Forelimb muscle (tissue), 1 donor: ENCODE data around the gene FKBP1C. TPM values are rescaled to one million over a fixed set of nuclear protein-coding genes. Genes with fewer than 3 reads are reported as not detected.

Source experiments
- DNase-seq: peaks from one replicate; pipeline ENCODE4 v3.0.0-alpha.2; 2013; ENCODE audit warnings: low read depth
- polyA plus RNA-seq: library from polyadenylated mRNA; unstranded; fragments of 120-200 nt; gene quantifications from one replicate; pipeline ENCODE4 v1.2.1, GENCODE V29; 2013; ENCODE audit not compliant: insufficient read length

Gene FKBP1C
- polyA plus RNA-seq, 1 donor = 0.25 TPM

DNA sequence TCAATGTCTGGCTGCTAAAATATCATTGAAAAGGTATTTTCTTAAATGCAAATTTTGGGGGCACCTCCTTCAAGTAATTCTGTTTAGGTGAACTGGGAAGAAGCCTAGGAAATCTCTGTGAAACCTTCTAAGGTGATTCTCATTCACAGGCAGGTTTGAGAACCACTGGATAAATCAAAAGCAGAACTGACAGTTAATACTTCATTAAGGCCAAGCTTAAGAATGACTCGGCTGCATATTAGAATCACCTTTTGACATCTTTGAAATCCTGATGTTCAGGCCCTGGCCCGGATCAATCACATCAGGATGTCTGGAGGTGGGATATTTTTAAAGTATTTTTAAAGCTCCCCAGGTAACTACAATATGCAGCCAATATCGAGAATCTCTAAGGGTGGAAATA lies 50.6 kb downstream of the FKBP1C start:
- DNase-seq = no peak

Other genes starting within 250 kb of the FKBP1C start
- gene LGSN, start 108.5 kb downstream of the FKBP1C start, polyA plus RNA-seq = not detected